Activated naive CD8-positive, alpha-beta T cell treated with anti-CD3 and anti-CD28 coated beads, Interleukin-2, amount 50 U/mL, for 24 hours (primary cell): Measurements from ENCODE around the gene SEC22A.
"Not testable (repeated sequence)": the region's sequence is repeated elsewhere in the genome, so short reads cannot be mapped to it uniquely, and the experiment has no call there.

Experiments
- ATAC-seq: fragments of 150-1000 bp; cut with Tn5 transposase; one replicate; pipeline ENCODE4 v1.10.0; 2021
- DNase-seq: peaks from one replicate; pipeline ENCODE4 v3.0.0; 2021
- H3K27ac Mint-ChIP-seq: one replicate; pipeline ENCODE4 v1.8.0; 2021; ENCODE audit warnings: mild to moderate bottlenecking, mixed read lengths
- H3K27me3 Mint-ChIP-seq: one replicate; pipeline ENCODE4 v1.8.0; 2021; ENCODE audit warnings: mixed read lengths
- H3K36me3 Mint-ChIP-seq: one replicate; pipeline ENCODE4 v1.8.0; 2021; ENCODE audit warnings: low read depth, mixed read lengths
- H3K4me1 Mint-ChIP-seq: one replicate; pipeline ENCODE4 v1.8.0; 2021; ENCODE audit warnings: mixed read lengths
- H3K4me3 Mint-ChIP-seq: one replicate; pipeline ENCODE4 v1.8.0; 2021; ENCODE audit warnings: mild to moderate bottlenecking, moderate library complexity, mixed read lengths
- H3K9me3 Mint-ChIP-seq: one replicate; pipeline ENCODE4 v1.8.0; 2021; ENCODE audit warnings: mixed read lengths

Gene SEC22A

GRCh38 chr3:123221369-123221768, 19.6 kb downstream of the SEC22A start:
- H3K4me3 Mint-ChIP-seq, H3K4me1 Mint-ChIP-seq, H3K9me3 Mint-ChIP-seq, ATAC-seq, DNase-seq, H3K27me3 Mint-ChIP-seq, H3K27ac Mint-ChIP-seq: not testable (repeated sequence)
- peaks cover 22% of the 10 kb centered on the region for H3K36me3 Mint-ChIP-seq

GRCh38 chr3:123225016-123225415, 23.3 kb downstream of the SEC22A start:
- Mint-ChIP-seq H3K36me3 (peaks cover 46% of the 10 kb centered on the region), H3K4me1 (no peaks in the 10 kb centered on the region), H3K4me3 (no peak overlapping the region), H3K27me3 (no peaks in the 10 kb centered on the region), H3K9me3 (peaks cover 14% of the 10 kb centered on the region), H3K27ac (no peak overlapping the region)
- ATAC-seq (no peak), DNase-seq (no peak)

- ATAC-seq (no peak), DNase-seq (no peak)
- Mint-ChIP-seq H3K4me1 (no peaks in the 10 kb centered on the region), H3K36me3 (peaks cover 49% of the 10 kb centered on the region), H3K4me3 (no peak overlapping the region), H3K27me3 (no peaks in the 10 kb centered on the region), H3K27ac (no peak overlapping the region), H3K9me3 (peaks cover 14% of the 10 kb centered on the region)
These were observed 24.8 kb downstream of the SEC22A start for GRCh38 chr3:123226549-123226948.

- no peak overlapping the region for H3K27ac Mint-ChIP-seq
- no peaks in the 10 kb centered on the region for H3K4me1 Mint-ChIP-seq
- DNase-seq (no peak), ATAC-seq (no peak)
- peaks cover 49% of the 10 kb centered on the region for H3K36me3 Mint-ChIP-seq
- H3K4me3 Mint-ChIP-seq, result no peak overlapping the region
- no peaks in the 10 kb centered on the region for H3K27me3 Mint-ChIP-seq
- H3K9me3 Mint-ChIP-seq, result peaks cover 14% of the 10 kb centered on the region
These were observed 27.4 kb downstream of the SEC22A start for GRCh38 chr3:123229145-123229544.

- Mint-ChIP-seq H3K9me3 (no peaks in the 10 kb centered on the region), H3K27ac (no peak overlapping the region), H3K36me3 (peaks cover 34% of the 10 kb centered on the region), H3K4me1 (peaks cover 4% of the 10 kb centered on the region), H3K27me3 (no peaks in the 10 kb centered on the region), H3K4me3 (no peak overlapping the region)
- ATAC-seq (no peak), DNase-seq (no peak)
These were observed 35.2 kb downstream of the SEC22A start for GRCh38 chr3:123236902-123237301.

- not testable (repeated sequence) for H3K4me1 Mint-ChIP-seq, H3K27ac Mint-ChIP-seq, H3K27me3 Mint-ChIP-seq, H3K4me3 Mint-ChIP-seq, DNase-seq, H3K9me3 Mint-ChIP-seq, ATAC-seq
- peaks cover 31% of the 10 kb centered on the region for H3K36me3 Mint-ChIP-seq
These were observed 37.4 kb downstream of the SEC22A start for GRCh38 chr3:123239186-123239585.

GRCh38 chr3:123239756-123240155, 38.0 kb downstream of the SEC22A start:
- no peaks in the 10 kb centered on the region for H3K9me3 Mint-ChIP-seq
- no peaks in the 10 kb centered on the region for H3K27me3 Mint-ChIP-seq
- peaks cover 31% of the 10 kb centered on the region for H3K36me3 Mint-ChIP-seq
- H3K4me1 Mint-ChIP-seq, result peaks cover 9% of the 10 kb centered on the region
- no peak overlapping the region for H3K4me3 Mint-ChIP-seq
- no peak overlapping the region for H3K27ac Mint-ChIP-seq
- ATAC-seq, result no peak
- DNase-seq, result no peak

GRCh38 chr3:123244128-123244527, 42.4 kb downstream of the SEC22A start:
- H3K4me1 Mint-ChIP-seq, result peaks cover 9% of the 10 kb centered on the region
- peaks cover 37% of the 10 kb centered on the region for H3K36me3 Mint-ChIP-seq
- no peaks in the 10 kb centered on the region for H3K9me3 Mint-ChIP-seq
- H3K4me3 Mint-ChIP-seq, result no peak overlapping the region
- peak; percentile 13 for DNase-seq
- ATAC-seq, result no peak
- H3K27me3 Mint-ChIP-seq, result no peaks in the 10 kb centered on the region
- H3K27ac Mint-ChIP-seq, result no peak overlapping the region

GRCh38 chr3:123246866-123247265, 45.1 kb downstream of the SEC22A start:
- Mint-ChIP-seq H3K27me3 (no peaks in the 10 kb centered on the region), H3K4me3 (no peak overlapping the region), H3K27ac (no peak overlapping the region), H3K9me3 (no peaks in the 10 kb centered on the region), H3K4me1 (peaks cover 5% of the 10 kb centered on the region), H3K36me3 (peaks cover 28% of the 10 kb centered on the region)
- ATAC-seq (no peak), DNase-seq (no peak)

- ATAC-seq, result no peak
- Mint-ChIP-seq H3K4me1 (no peaks in the 10 kb centered on the region), H3K27me3 (no peaks in the 10 kb centered on the region), H3K9me3 (no peaks in the 10 kb centered on the region), H3K36me3 (peaks cover 2% of the 10 kb centered on the region), H3K27ac (no peak overlapping the region), H3K4me3 (no peak overlapping the region)
- DNase-seq, result no peak
These were observed 54.5 kb downstream of the SEC22A start for GRCh38 chr3:123256256-123256655.

GRCh38 chr3:123258359-123258758, 56.6 kb downstream of the SEC22A start:
- no peaks in the 10 kb centered on the region for H3K9me3 Mint-ChIP-seq
- no peak for DNase-seq

GRCh38 chr3:123258811-123259420, 57.2 kb downstream of the SEC22A start:
- Mint-ChIP-seq H3K9me3 (no peaks in the 10 kb centered on the region), H3K27ac (no peak overlapping the region), H3K36me3 (peaks cover 2% of the 10 kb centered on the region), H3K4me3 (no peak overlapping the region), H3K27me3 (no peaks in the 10 kb centered on the region), H3K4me1 (no peaks in the 10 kb centered on the region)
- no peak for DNase-seq
- ATAC-seq, result peak; percentile 46

More at GRCh38 chr3:123258359-123258758, 56.6 kb downstream of the SEC22A start:
- Mint-ChIP-seq H3K27me3 (no peaks in the 10 kb centered on the region), H3K36me3 (peaks cover 2% of the 10 kb centered on the region), H3K4me1 (no peaks in the 10 kb centered on the region), H3K27ac (no peak overlapping the region), H3K4me3 (no peak overlapping the region)
- no peak for ATAC-seq

- no peaks in the 10 kb centered on the region for H3K4me1 Mint-ChIP-seq
- no peak for ATAC-seq
- no peak overlapping the region for H3K27ac Mint-ChIP-seq
- H3K27me3 Mint-ChIP-seq, result no peaks in the 10 kb centered on the region
- H3K9me3 Mint-ChIP-seq, result peaks cover 4% of the 10 kb centered on the region
- H3K4me3 Mint-ChIP-seq, result no peak overlapping the region
- no peak for DNase-seq
- peaks cover 22% of the 10 kb centered on the region for H3K36me3 Mint-ChIP-seq
These were observed 59.9 kb downstream of the SEC22A start for GRCh38 chr3:123261666-123262065.

GRCh38 chr3:123262226-123262625, 60.5 kb downstream of the SEC22A start:
- Mint-ChIP-seq H3K9me3 (peaks cover 4% of the 10 kb centered on the region), H3K4me3 (no peak overlapping the region), H3K27me3 (no peaks in the 10 kb centered on the region), H3K4me1 (no peaks in the 10 kb centered on the region), H3K27ac (no peak overlapping the region), H3K36me3 (peaks cover 26% of the 10 kb centered on the region)
- DNase-seq (no peak), ATAC-seq (no peak)

GRCh38 chr3:123262868-123263267, 61.1 kb downstream of the SEC22A start:
- Mint-ChIP-seq H3K36me3 (peaks cover 26% of the 10 kb centered on the region), H3K4me3 (no peak overlapping the region)
- ATAC-seq, result no peak

GRCh38 chr3:123263941-123264340, 62.2 kb downstream of the SEC22A start:
- H3K36me3 Mint-ChIP-seq, result peaks cover 29% of the 10 kb centered on the region
- no peak for DNase-seq
- ATAC-seq, result no peak
- H3K27me3 Mint-ChIP-seq, result no peaks in the 10 kb centered on the region
- no peak overlapping the region for H3K27ac Mint-ChIP-seq
- H3K4me1 Mint-ChIP-seq, result no peaks in the 10 kb centered on the region
- no peak overlapping the region for H3K4me3 Mint-ChIP-seq
- H3K9me3 Mint-ChIP-seq, result peaks cover 4% of the 10 kb centered on the region

More at GRCh38 chr3:123262868-123263267, 61.1 kb downstream of the SEC22A start:
- H3K4me1 Mint-ChIP-seq, result no peaks in the 10 kb centered on the region
- peaks cover 4% of the 10 kb centered on the region for H3K9me3 Mint-ChIP-seq
- no peak overlapping the region for H3K27ac Mint-ChIP-seq
- H3K27me3 Mint-ChIP-seq, result no peaks in the 10 kb centered on the region
- no peak for DNase-seq
